ENCODE results near the gene METRN.

- peak; percentile 80 for TF ChIP-seq EZH2 (IDR thresholded peaks at IDR 0.05; ENCODE audit: insufficient read depth, poor library complexity, severe bottlenecking)
- TF ChIP-seq EZH2phosphoT487 (IDR thresholded peaks at IDR 0.05; ENCODE audit: insufficient read depth, low read depth): no peak; the same call in 1 of the 2 replicates
Measured at GRCh38 chr16:694187-694862, 20.6 kb upstream of the METRN start.
